Mesothelial cell of epicardium (in vitro differentiated cells): ENCODE data around the gene SH3RF2. TPM values are rescaled to one million over a fixed set of nuclear protein-coding genes. Genes with fewer than 3 reads are reported as not detected.

Experiments used
- DNase-seq, 2 experiments: peaks; one replicate each; pipeline ENCODE4 v3.0.0; 2021; ENCODE audit warnings: low spot score in 2 of 2; ENCODE audit not compliant: unreplicated experiment in 2 of 2
- H3K27ac Mint-ChIP-seq: 2 replicates; pipeline ENCODE4 v1.8.0; 2021; ENCODE audit warnings: mixed read lengths
- H3K27me3 Mint-ChIP-seq: 2 replicates; pipeline ENCODE4 v1.8.0; 2021; ENCODE audit warnings: low read depth, mixed read lengths
- H3K36me3 Mint-ChIP-seq: 2 replicates; pipeline ENCODE4 v1.8.0; 2021; ENCODE audit warnings: mixed read lengths
- H3K4me1 Mint-ChIP-seq: 2 replicates; pipeline ENCODE4 v1.8.0; 2021; ENCODE audit warnings: mixed read lengths
- H3K4me3 Mint-ChIP-seq: 2 replicates; pipeline ENCODE4 v1.8.0; 2021; ENCODE audit warnings: mild to moderate bottlenecking, moderate library complexity, mixed read lengths
- H3K9me3 Mint-ChIP-seq: 2 replicates; pipeline ENCODE4 v1.8.0; 2021; ENCODE audit warnings: mixed read lengths
- total RNA-seq: library from RNA; stranded (reverse); gene quantifications from 3 replicates; pipeline ENCODE4 v1.2.1, GENCODE V29; 2021
- TF ChIP-seq, protein P1 (sequence below): fragments of 200-600 bp; sonication (generic); IDR thresholded peaks from one replicate; pipeline ENCODE4 v1.5.0; 2021; ENCODE audit warnings: antibody characterized with exemption; ENCODE audit not compliant: unreplicated experiment

SH3RF2 gene
- total RNA-seq, 1 donor from 2014 or later: 3.2 TPM

DNA sequence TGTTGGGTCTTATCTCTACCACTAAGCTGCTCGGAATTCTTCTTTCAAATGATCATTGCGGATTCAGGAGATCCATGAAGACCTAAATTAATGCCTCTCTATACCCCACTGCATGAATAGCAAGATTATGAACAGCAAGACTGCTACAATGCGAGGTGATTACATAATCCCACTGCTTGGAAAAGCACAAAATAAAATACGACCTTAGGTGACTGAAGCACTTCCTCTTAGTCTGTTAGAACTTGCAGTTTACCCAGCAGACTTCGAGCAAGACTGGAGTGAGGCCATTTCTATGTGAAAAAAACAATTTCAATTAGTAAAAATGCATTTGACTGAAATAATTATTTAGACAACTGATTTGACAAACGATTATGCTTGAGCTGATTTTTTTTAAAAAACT is 59.8 kb downstream of the SH3RF2 start:
- Mint-ChIP-seq H3K9me3 (peaks cover 18% of the 10 kb centered on the region), H3K4me3 (no peak overlapping the region), H3K36me3 (peaks cover 12% of the 10 kb centered on the region), H3K27ac (no peak overlapping the region), H3K4me1 (no peaks in the 10 kb centered on the region), H3K27me3 (no peaks in the 10 kb centered on the region)
- no peak for DNase-seq
- TF ChIP-seq, protein P1, sequence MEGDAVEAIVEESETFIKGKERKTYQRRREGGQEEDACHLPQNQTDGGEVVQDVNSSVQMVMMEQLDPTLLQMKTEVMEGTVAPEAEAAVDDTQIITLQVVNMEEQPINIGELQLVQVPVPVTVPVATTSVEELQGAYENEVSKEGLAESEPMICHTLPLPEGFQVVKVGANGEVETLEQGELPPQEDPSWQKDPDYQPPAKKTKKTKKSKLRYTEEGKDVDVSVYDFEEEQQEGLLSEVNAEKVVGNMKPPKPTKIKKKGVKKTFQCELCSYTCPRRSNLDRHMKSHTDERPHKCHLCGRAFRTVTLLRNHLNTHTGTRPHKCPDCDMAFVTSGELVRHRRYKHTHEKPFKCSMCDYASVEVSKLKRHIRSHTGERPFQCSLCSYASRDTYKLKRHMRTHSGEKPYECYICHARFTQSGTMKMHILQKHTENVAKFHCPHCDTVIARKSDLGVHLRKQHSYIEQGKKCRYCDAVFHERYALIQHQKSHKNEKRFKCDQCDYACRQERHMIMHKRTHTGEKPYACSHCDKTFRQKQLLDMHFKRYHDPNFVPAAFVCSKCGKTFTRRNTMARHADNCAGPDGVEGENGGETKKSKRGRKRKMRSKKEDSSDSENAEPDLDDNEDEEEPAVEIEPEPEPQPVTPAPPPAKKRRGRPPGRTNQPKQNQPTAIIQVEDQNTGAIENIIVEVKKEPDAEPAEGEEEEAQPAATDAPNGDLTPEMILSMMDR: no peak

DNA sequence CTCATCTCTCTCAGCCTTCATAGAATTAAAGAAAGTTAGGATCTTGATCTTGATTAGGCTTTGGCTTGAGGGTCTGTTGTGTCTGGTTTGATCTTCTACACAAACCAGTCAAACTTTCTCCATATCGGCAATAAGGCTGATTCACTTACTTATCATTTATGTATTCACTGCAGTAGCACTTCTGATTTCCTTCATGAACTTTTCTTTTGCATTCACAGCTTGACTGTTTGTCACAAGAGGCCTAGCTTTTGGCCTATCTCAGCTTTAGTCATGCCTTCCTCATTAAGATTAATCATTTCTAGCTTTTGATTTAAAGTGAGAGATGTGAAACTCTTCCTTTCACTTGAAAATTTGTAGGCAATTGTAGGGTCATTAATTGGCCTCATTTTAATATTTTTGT is 62.8 kb downstream of the SH3RF2 start:
- H3K36me3 Mint-ChIP-seq: peaks cover 2% of the 10 kb centered on the region
- TF ChIP-seq, protein P1: no peak

DNA sequence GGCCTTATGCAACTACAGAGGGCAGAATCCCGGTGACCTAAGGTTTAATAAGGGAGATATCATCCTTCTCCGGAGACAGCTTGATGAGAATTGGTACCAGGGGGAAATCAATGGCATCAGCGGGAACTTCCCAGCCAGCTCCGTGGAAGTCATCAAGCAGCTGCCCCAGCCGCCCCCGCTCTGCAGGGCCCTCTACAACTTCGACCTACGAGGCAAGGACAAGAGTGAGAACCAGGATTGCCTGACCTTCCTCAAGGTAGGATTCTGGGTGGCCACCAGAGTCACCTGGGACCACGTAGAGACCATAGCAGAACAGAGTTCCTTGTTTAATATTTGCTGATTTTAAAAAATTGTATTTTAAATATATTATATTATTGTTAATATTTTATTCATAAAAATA is 63.7 kb downstream of the SH3RF2 start:
- Mint-ChIP-seq H3K4me1 (peaks cover 3% of the 10 kb centered on the region), H3K36me3 (no peaks in the 10 kb centered on the region), H3K27ac (no peak overlapping the region), H3K27me3 (no peaks in the 10 kb centered on the region), H3K9me3 (no peaks in the 10 kb centered on the region), H3K4me3 (no peak overlapping the region)
- no peak for DNase-seq
- TF ChIP-seq, protein P1: no peak

More for the DNA sequence above, 62.8 kb downstream of the SH3RF2 start:
- DNase-seq: no peak
- H3K27me3 Mint-ChIP-seq: no peaks in the 10 kb centered on the region
- H3K27ac Mint-ChIP-seq: no peak overlapping the region
- peaks cover 3% of the 10 kb centered on the region for H3K9me3 Mint-ChIP-seq
- H3K4me3 Mint-ChIP-seq: no peak overlapping the region
- H3K4me1 Mint-ChIP-seq: peaks cover 3% of the 10 kb centered on the region

DNA sequence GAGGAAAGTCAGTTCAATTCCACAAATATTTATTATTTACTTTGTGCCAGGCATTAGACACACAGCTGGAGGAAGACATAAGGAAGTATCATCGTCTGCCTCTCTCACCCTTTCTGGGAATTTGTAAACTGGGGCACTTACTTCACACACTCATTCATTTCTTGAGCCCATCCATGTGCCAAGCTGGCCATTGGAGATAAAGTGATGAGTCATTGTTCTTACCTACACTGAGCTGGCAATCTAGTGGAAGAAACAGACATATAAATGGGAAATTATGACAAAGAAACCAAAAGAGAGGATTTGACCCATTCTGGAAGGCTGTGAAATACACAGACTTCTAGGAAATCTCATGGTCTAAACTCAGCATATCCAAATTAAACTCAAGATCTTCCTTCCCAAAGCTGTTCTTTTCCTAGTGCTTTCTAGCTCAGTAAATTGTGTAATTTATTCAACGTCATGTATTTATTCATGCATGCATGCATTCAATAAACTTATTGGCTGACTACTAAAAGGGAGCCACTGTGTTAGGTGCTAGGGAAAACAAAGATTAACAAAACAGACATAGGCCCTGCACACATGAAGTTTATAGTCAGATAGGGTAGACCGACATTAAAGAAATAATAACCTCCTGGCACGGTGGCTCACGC is 65.3 kb downstream of the SH3RF2 start:
- no peak overlapping the region for H3K27ac Mint-ChIP-seq
- peaks cover 3% of the 10 kb centered on the region for H3K4me1 Mint-ChIP-seq
- TF ChIP-seq, protein P1: no peak
- H3K9me3 Mint-ChIP-seq: no peaks in the 10 kb centered on the region
- H3K4me3 Mint-ChIP-seq: no peak overlapping the region
- DNase-seq: no peak
- no peaks in the 10 kb centered on the region for H3K27me3 Mint-ChIP-seq
- no peaks in the 10 kb centered on the region for H3K36me3 Mint-ChIP-seq

DNA sequence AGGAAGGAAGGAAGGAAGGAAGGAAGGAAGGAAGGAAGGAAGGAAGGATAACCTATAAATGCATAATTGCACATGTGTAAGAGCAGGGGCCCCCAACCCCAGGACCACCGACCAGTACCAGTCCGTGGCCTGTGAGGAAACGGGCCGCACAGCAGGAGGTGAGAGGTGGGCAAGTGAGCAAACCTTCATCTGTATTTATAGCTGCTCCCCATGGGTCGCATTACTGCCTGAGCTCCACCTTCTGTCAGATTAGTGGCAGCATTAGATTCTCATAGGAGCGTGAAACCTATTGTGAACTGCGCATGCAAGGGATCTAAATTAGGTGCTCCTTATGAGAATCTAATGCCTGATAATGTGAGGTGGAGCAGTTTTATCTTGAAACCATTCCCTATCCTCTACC is 66.1 kb downstream of the SH3RF2 start:
- TF ChIP-seq, protein P1: no peak
- peaks cover 3% of the 10 kb centered on the region for H3K4me1 Mint-ChIP-seq
- no peak overlapping the region for H3K27ac Mint-ChIP-seq

DNA sequence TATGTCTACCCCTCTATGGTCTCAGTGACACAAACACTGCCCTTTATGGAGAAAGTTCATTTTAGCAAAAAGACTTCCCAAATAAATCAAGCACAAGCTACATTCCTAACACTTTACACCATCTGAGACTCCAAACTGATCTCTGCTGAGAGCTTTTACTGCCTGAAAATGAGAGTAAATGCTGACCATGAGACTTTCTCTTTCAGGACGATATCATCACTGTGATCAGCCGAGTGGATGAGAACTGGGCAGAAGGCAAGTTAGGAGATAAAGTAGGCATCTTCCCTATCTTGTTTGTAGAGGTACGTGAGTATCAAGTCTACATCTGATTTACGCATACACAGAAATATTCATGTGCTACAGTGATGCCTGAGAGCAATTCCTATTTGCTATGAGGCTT is 67.5 kb downstream of the SH3RF2 start:
- H3K36me3 Mint-ChIP-seq: no peaks in the 10 kb centered on the region
- peaks cover 2% of the 10 kb centered on the region for H3K9me3 Mint-ChIP-seq
- no peak overlapping the region for H3K27ac Mint-ChIP-seq
- DNase-seq: no peak
- H3K4me3 Mint-ChIP-seq: no peak overlapping the region
- peaks cover 3% of the 10 kb centered on the region for H3K4me1 Mint-ChIP-seq
- TF ChIP-seq, protein P1: no peak
- H3K27me3 Mint-ChIP-seq: no peaks in the 10 kb centered on the region

More for the DNA sequence above, 66.1 kb downstream of the SH3RF2 start:
- Mint-ChIP-seq H3K9me3 (no peaks in the 10 kb centered on the region), H3K36me3 (no peaks in the 10 kb centered on the region), H3K4me3 (no peak overlapping the region), H3K27me3 (no peaks in the 10 kb centered on the region)
- DNase-seq: no peak
